ENCODE results near the gene HTR2C.

GRCh38 chrX:114599911-114600310 lies 16.0 kb downstream of the HTR2C start:
- TF ChIP-seq CTCF (IDR thresholded peaks at IDR 0.05) (no peak), POLR2A (IDR thresholded peaks at IDR 0.05) (no peak)
